ENCODE results near the gene ZNF273.
"Not testable (repeated sequence)": the region's sequence is repeated elsewhere in the genome, so short reads cannot be mapped to it uniquely, and the experiment has no call there.

ZNF273 gene

GRCh38 chr7:64902806-64903721, at the start of gene ZNF273:
Gene ZNF273 (plus strand): TSS chr7:64903273. CDS start chr7:64903318, 45 bp downstream.
- DNase-seq: peak; percentile 81 to 91 (median 88)

GRCh38 chr7:64853679-64854078, 49.4 kb upstream of the ZNF273 start:
- no peak for DNase-seq

- DNase-seq: no peak
Observed at GRCh38 chr7:64854969-64855368, 48.1 kb upstream of the ZNF273 start.

GRCh38 chr7:64863021-64863420, 40.1 kb upstream of the ZNF273 start:
- no peak for DNase-seq

- DNase-seq: not testable (repeated sequence)
Observed at GRCh38 chr7:64863530-64863929, 39.5 kb upstream of the ZNF273 start.

GRCh38 chr7:64863969-64864368, 39.1 kb upstream of the ZNF273 start:
- no peak for DNase-seq

- no peak for DNase-seq
Observed at GRCh38 chr7:64867863-64868440, 35.1 kb upstream of the ZNF273 start.

- no peak for DNase-seq
Observed at GRCh38 chr7:64868499-64868898, 34.6 kb upstream of the ZNF273 start.

GRCh38 chr7:64869121-64869725, 33.9 kb upstream of the ZNF273 start:
- DNase-seq: no peak

GRCh38 chr7:64869912-64870562, 33.0 kb upstream of the ZNF273 start:
- no peak for DNase-seq

GRCh38 chr7:64870656-64871055, 32.4 kb upstream of the ZNF273 start:
- no peak for DNase-seq

GRCh38 chr7:64871761-64872160, 31.3 kb upstream of the ZNF273 start:
- no peak for DNase-seq

- no peak for DNase-seq
Observed at GRCh38 chr7:64872351-64873154, 30.5 kb upstream of the ZNF273 start.

GRCh38 chr7:64873155-64873500, 29.9 kb upstream of the ZNF273 start:
- DNase-seq: no peak

- no peak for DNase-seq
Observed at GRCh38 chr7:64873517-64873916, 29.6 kb upstream of the ZNF273 start.

GRCh38 chr7:64874114-64874513, 29.0 kb upstream of the ZNF273 start:
- DNase-seq: no peak

- DNase-seq: no peak
Observed at GRCh38 chr7:64874562-64875250, 28.4 kb upstream of the ZNF273 start.

- no peak for DNase-seq
Observed at GRCh38 chr7:64875258-64875657, 27.8 kb upstream of the ZNF273 start.

- DNase-seq: no peak
Observed at GRCh38 chr7:64875658-64876406, 27.2 kb upstream of the ZNF273 start.

GRCh38 chr7:64876792-64877713, 26.0 kb upstream of the ZNF273 start:
- DNase-seq: peak; percentile 26 to 67 (median 58)

Data from stimulated activated naive CD4-positive, alpha-beta T cell (primary cell).